ENCODE measurements around the gene CHST10.

- TF ChIP-seq YY1 (IDR thresholded peaks at IDR 0.05; ENCODE audit: insufficient read depth, insufficient read length), result no peak
- no peak for TF ChIP-seq ZNF274 (IDR thresholded peaks at IDR 0.05; ENCODE audit: low read depth, low read length)
- no peak for TF ChIP-seq SUZ12 (IDR thresholded peaks at IDR 0.05; ENCODE audit: extremely low read depth, insufficient read depth, insufficient read length)
Observed at GRCh38 chr2:100397118-100397860, 20.2 kb downstream of the CHST10 start.
